ENCODE measurements around the gene RIMBP2.

RIMBP2 gene

DNA sequence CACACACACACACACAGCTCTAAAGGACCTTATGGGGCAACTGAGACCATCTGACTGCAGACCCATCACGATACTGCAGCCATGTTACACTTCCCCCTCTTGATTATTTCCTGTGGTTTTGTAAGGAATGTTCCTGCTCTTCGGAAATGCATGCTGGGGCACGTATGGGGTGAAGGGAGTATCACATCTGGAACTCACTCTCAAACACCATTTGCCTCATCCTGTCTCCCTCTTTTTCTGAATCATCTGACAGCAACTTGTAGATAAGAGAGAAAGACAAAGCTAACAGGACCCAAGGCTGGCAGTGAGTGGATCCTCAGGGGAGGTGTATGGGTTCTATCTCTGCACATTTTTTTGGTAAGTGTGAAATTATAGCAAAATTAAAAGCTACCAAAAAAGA lies 50.3 kb downstream of the RIMBP2 start:
- no peak for DNase-seq (ENCODE audit: low read depth in 1 of 2, low spot score in 1 of 2)
- in situ Hi-C loops (cut with HindIII; ENCODE audit: low pct_unique_long_range_greater_than_20kb, low sequenced_read_pairs) = no loop called here
- TF ChIP-seq JUND (IDR thresholded peaks at IDR 0.05; ENCODE audit: low read depth) = no peak

DNA sequence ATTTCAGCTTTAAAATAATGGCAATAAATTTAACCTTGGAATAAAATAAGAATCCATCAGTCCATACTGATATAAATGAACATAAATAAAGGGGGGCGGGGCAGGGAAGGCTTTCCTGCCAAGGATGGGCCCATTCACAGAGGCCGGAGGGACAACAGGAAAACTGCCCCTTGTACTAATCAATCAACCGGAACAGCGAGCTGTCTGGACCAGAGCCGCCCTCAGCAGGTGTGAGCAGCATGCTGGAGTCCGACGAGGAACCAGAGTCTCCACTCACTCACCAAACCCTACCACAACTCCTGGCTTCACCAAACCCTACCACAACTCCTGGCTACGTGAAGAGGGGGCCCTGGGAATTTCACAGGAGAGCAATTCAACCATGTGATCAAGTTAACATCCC lies 51.3 kb downstream of the RIMBP2 start:
- in situ Hi-C loops (cut with HindIII; ENCODE audit: low pct_unique_long_range_greater_than_20kb, low sequenced_read_pairs) = no loop called here
- no peak for TF ChIP-seq JUND (IDR thresholded peaks at IDR 0.05; ENCODE audit: low read depth)
- DNase-seq (ENCODE audit: low read depth in 1 of 2, low spot score in 1 of 2) = no peak

DNA sequence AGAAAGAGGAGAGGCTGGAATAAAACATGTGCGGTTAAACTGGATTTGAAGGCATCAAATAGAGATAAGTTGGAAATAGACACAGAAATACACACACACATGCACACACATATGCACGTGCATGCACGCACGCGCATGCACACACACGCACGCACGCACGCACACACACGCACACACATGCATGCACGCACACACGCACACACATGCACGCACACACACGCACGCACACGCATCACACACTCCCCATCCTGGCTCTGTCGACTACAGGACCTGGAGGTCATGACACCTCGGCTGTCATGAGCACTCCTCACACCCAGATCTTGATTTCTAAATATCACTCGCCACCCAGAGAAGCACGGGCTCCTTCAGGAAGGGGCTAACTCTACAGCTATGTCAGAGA lies 51.8 kb downstream of the RIMBP2 start:
- no peak for TF ChIP-seq JUND (IDR thresholded peaks at IDR 0.05; ENCODE audit: low read depth)
- DNase-seq (ENCODE audit: low read depth in 1 of 2, low spot score in 1 of 2) = no peak
- in situ Hi-C loops (cut with HindIII; ENCODE audit: low pct_unique_long_range_greater_than_20kb, low sequenced_read_pairs) = no loop called here

GRCh38 chr12:130663514-130663913 lies 52.6 kb downstream of the RIMBP2 start:
- DNase-seq (ENCODE audit: low read depth in 1 of 2, low spot score in 1 of 2) = no peak
- in situ Hi-C loops (cut with HindIII; ENCODE audit: low pct_unique_long_range_greater_than_20kb, low sequenced_read_pairs) = no loop called here
- TF ChIP-seq JUND (IDR thresholded peaks at IDR 0.05; ENCODE audit: low read depth) = no peak

DNA sequence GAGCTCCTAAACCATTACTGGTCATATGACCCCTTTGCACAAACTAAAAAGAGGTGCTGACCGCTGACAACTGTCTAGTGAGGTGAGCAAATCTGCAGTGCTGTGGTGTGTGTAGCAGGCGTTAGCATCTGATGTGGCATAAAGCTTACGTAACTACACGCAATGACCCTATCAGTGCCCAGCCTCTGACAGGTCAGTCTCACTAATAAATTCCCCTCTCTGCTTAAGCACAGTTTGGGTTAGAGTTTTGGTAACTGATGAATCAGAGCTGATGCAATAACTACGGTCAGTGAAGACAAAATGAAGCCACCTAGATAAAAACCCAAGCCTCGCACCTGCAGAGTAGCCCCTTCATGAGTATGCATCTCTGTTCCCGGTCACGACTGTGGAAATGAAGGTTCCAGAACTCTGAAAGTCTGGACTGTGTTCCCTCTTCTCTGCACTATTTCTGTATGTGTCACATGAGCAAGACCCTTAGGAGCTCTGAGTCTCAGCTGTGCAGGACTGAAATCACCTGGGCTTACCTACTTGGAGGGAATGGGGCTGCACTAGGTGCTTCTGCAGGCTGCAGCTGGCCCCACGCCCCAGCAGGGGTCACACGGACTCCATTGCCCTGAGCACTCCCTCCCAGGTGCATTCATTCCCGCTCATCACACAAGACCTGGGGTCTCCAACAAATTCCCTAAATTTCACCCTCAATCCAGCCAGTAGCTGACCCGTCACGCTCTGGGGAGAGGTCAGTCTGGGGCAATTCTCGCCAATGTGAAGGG lies 54.4 kb downstream of the RIMBP2 start:
- DNase-seq (ENCODE audit: low read depth in 1 of 2, low spot score in 1 of 2) = no peak
- in situ Hi-C loops (cut with HindIII; ENCODE audit: low pct_unique_long_range_greater_than_20kb, low sequenced_read_pairs) = no loop called here

GRCh38 chr12:130661059-130661458 lies 55.0 kb downstream of the RIMBP2 start:
- no peak for TF ChIP-seq JUND (IDR thresholded peaks at IDR 0.05; ENCODE audit: low read depth)
- in situ Hi-C loops (cut with HindIII; ENCODE audit: low pct_unique_long_range_greater_than_20kb, low sequenced_read_pairs) = no loop called here
- no peak for DNase-seq (ENCODE audit: low read depth in 1 of 2, low spot score in 1 of 2)

More for the DNA sequence above, 54.4 kb downstream of the RIMBP2 start:
- no peak for TF ChIP-seq JUND (IDR thresholded peaks at IDR 0.05; ENCODE audit: low read depth)

DNA sequence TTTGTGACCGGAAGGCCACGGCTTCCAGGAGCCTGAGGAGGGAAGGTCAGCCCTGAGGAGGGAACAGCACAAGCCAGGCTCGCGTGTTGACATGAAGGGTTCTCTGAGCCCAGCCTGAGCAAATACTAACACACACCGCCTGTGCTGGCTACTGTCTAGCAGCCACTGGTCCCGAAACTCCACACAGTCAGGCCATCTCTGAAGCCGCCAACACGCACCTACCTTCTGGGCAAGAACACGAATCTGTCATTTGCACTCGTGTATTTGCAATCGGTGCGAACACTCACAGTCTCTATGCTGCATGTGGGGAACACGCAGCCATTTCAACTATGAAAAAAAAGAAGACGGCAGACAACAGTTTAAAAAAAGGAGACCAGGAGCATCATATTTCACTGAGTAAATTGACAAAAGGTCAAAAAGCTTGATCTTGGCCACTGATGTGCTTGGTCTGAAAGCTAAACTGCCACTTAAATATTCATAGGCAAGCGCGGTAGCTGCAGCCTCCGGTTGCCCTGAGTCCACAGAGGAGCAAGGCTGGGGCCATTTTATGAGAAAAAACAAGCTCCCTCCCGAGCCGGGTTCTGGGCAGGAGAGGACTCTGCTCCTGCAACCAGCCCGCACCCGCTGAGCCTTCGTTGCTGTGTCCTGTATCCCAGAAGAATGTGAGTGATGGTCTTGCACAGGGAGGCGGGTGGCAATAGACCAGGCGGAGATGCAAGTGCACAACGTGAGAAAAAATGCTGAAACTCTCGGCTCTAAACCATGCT lies 57.8 kb downstream of the RIMBP2 start:
- TF ChIP-seq JUND (IDR thresholded peaks at IDR 0.05; ENCODE audit: low read depth) = no peak
- in situ Hi-C loops (cut with HindIII; ENCODE audit: low pct_unique_long_range_greater_than_20kb, low sequenced_read_pairs) = no loop called here
- no peak for DNase-seq (ENCODE audit: low read depth in 1 of 2, low spot score in 1 of 2)

- in situ Hi-C loops (cut with HindIII; ENCODE audit: low pct_unique_long_range_greater_than_20kb, low sequenced_read_pairs) = no loop called here
- DNase-seq (ENCODE audit: low read depth in 1 of 2, low spot score in 1 of 2) = no peak
Observed at GRCh38 chr12:130656411-130656810, 59.7 kb downstream of the RIMBP2 start.

GRCh38 chr12:130655881-130656280 lies 60.2 kb downstream of the RIMBP2 start:
- no peak for TF ChIP-seq JUND (IDR thresholded peaks at IDR 0.05; ENCODE audit: low read depth)
- DNase-seq (ENCODE audit: low read depth in 1 of 2, low spot score in 1 of 2) = no peak
- in situ Hi-C loops (cut with HindIII; ENCODE audit: low pct_unique_long_range_greater_than_20kb, low sequenced_read_pairs) = no loop called here

More at GRCh38 chr12:130656411-130656810, 59.7 kb downstream of the RIMBP2 start:
- no peak for TF ChIP-seq JUND (IDR thresholded peaks at IDR 0.05; ENCODE audit: low read depth)

- in situ Hi-C loops (cut with HindIII; ENCODE audit: low pct_unique_long_range_greater_than_20kb, low sequenced_read_pairs) = no loop called here
- DNase-seq (ENCODE audit: low read depth in 1 of 2, low spot score in 1 of 2) = no peak
- no peak for TF ChIP-seq JUND (IDR thresholded peaks at IDR 0.05; ENCODE audit: low read depth)
Observed at GRCh38 chr12:130655010-130655409, 61.1 kb downstream of the RIMBP2 start.

GRCh38 chr12:130651188-130651959 lies 64.7 kb downstream of the RIMBP2 start:
- no peak for TF ChIP-seq JUND (IDR thresholded peaks at IDR 0.05; ENCODE audit: low read depth)
- in situ Hi-C loops (cut with HindIII; ENCODE audit: low pct_unique_long_range_greater_than_20kb, low sequenced_read_pairs) = no loop called here
- no peak for DNase-seq (ENCODE audit: low read depth in 1 of 2, low spot score in 1 of 2)

GRCh38 chr12:130650131-130650530 lies 66.0 kb downstream of the RIMBP2 start:
- TF ChIP-seq JUND (IDR thresholded peaks at IDR 0.05; ENCODE audit: low read depth) = no peak
- no peak for DNase-seq (ENCODE audit: low read depth in 1 of 2, low spot score in 1 of 2)
- in situ Hi-C loops (cut with HindIII; ENCODE audit: low pct_unique_long_range_greater_than_20kb, low sequenced_read_pairs) = no loop called here

Measured in T47D (cell line).